ENCODE measurements around the gene CCDC201. TPM values are rescaled to one million over a fixed set of nuclear protein-coding genes. Genes with fewer than 3 reads are reported as not detected.
"Not testable (repeated sequence)": the region's sequence is repeated elsewhere in the genome, so short reads cannot be mapped to it uniquely, and the experiment has no call there.

CCDC201 gene
- total RNA-seq, 1 donor from 2014 or later = not detected

DNA sequence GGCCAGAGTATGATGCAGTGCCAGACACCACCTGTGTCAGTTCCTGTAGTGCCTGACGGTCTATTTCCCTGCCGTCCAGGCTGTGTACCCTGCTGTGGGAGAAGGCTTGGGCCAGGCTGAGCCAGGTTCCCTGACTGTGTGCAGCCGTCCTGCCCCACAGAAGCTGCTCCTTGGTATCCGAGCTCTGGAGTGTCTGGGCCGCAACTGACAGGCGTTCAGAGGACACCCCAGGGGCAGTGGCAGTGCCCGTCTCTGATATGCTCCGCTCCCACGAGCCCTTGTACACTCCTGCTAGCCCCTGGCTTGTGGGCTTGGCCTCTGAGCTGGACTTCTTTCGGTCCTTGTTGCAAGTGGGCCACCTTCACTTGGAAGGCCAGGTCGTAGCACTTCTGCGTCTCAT lies 55.0 kb downstream of the CCDC201 start:
- not testable (repeated sequence) for DNase-seq (ENCODE audit: low read depth)

DNA sequence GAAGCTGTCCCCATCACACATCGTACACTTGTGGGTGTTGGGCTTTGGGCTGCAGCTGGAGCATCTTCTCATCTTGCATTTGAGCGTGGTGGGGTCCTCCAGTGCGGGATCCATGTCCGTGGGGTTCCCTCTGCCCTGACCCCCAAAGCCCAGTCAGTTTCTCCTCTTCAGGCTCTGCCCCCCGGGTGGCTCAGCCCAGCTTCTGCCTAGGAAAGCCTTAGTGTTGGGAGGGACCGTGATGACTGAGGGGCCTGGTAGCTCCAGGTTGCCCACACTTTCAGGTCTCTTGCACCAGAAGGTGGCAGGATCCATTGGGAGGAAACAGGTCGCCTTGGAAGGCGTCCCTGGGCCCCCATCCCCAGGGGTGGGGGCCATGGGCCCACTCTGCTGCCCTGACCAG lies 55.9 kb downstream of the CCDC201 start:
- not testable (repeated sequence) for DNase-seq (ENCODE audit: low read depth)

DNA sequence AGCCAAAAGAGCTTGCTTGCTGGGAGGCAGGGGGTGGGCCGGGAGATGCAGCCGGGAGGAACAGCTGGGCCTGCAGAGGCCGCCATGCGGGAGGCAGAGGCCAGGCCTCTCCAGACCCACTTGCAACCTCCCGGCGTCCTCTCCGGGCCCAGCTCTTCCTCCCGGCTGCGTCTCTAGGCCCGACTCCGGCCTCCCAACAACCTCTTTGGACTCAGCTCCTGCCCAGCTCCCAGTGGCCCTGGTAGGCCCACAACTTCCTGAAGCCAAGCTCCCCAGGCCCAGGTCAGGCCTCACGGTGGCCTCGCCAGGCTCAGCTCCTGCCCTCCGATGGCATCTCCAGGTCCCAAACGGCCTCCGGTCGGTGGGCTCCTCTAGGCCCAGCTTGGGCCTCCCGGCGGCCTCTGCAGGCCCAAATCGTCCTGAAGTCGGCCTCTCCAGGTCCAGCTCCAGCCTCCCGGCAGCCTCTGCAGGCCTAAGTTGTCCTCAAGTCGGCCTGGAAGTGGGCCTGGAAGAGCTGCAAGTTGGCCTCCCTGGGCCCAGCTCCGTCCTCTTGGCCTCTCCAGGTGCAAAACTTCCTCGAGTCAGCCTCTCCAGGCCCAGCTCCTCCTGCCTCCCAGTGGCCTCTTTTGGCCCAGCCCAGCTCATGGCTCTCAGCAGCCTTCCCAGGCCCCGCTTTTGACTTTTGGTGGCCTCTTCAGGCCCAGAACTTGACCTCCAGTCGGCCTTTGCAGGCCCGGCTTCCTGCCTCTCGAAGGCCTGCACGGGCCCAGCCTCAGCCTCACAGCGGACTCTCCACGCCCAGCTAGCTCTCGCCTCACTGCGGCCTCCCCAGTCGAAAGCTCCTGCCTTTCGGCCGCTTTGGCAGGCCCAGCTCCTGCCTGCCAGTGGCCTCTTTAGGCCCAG lies 58.4 kb downstream of the CCDC201 start:
- DNase-seq (ENCODE audit: low read depth) = not testable (repeated sequence)

DNA sequence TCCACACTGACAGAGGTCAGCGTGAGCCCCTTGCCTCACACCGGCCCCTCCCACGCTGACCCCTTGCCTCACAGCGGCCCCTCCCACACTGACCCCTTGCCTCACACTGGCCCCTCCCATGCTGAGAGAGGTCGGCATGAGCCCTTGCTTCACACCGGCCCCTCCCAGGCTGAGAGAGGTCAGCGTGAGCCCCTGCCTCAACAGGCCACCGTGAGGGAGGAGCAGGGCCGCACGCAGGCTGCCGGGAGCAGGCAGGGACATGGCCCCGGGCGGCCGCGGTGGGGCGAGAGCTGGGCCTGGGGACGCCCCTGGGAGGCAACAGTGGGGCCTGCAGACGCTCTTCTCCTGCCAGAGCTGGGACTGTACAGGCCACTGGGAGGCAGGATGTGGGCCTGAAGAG lies 59.1 kb downstream of the CCDC201 start:
- DNase-seq (ENCODE audit: low read depth) = not testable (repeated sequence)

DNA sequence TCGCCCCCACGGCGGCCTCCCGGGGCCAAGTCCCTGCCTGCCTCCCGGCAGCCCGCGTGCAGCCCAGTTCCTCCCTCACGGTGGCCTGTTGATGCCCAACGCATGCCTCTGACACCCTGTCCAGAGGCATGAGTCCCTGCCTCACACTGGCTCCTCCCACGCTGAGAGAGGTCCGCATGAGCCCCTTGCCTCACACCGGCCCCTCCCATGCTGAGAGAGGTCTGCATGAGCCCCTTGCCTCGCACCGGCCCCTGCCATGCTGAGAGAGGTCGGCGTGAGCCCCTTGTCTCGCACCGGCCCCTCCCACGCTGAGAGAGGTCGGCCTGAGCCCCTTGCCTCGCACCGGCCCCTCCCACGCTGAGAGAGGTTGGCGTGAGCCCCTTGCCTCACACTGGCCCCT lies 59.9 kb downstream of the CCDC201 start:
- no peak for DNase-seq (ENCODE audit: low read depth)

DNA sequence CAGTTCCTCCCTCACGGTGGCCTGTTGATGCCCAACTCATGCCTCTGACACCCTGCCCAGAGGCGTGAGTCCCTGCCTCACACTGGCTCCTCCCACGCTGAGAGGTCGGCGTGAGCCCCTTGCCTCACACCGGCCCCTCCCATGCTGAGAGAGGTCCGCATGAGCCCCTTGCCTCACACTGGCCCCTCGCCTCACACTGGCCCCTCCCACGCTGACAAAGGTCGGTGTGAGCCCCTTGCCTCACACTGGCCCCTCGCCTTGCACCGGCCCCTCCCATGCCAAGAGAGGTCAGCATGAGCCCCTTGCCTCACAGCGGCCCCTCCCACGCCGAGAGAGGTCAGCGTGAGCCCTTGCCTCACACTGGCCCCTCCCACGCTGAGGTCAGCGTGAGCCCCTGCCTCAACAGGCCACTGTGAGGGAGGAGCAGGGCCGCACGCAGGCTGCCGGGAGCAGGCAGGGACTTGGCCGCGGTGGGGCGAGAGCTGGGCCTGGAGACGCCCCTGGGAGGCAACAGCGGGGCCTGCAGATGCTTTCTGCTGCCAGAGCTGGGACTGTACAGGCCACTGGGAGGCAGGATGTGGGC lies 61.1 kb downstream of the CCDC201 start:
- not testable (repeated sequence) for DNase-seq (ENCODE audit: low read depth)

DNA sequence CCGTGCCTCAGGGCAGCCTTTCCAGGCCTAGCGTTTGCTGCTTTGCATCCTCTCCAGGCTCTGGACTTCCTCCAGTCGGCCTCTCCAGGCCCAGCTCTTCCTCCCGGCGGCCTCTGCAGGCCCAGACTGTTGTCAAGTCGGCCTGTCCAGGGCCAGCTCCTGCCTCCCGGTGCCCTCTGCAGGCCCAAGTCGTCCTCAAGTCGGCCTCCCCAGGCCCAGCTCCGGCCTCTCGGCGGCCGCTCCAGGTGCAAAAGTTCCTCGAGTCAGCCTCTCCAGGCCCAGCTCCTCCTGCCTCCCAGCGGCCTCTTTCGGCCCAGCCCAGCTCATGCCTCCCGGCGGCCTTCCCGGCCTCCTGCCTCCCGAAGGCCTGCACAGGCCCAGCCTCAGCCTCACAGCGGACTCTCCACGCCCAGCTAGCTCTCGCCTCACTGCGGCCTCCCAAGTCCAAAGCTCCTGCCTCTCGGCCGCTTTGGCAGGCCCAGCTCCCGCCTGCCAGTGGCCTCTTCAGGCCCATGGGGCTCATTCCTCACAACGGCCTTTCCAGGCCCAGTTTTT lies 62.4 kb downstream of the CCDC201 start:
- DNase-seq (ENCODE audit: low read depth) = not testable (repeated sequence)

Other genes starting within 250 kb of the CCDC201 start
- gene IGFBP1, start 15.4 kb upstream of the CCDC201 start, total RNA-seq = 0.15 and 0.17 TPM in 2 replicates
- 296 and 646 TPM in 2 replicates for gene IGFBP3, start 48.2 kb upstream of the CCDC201 start, total RNA-seq